Ascending aorta (tissue), 2 donors: ENCODE measurements around the gene GRIP1. TPM values are rescaled to one million over a fixed set of nuclear protein-coding genes. Genes with fewer than 3 reads are reported as not detected.

Source experiments
- DNase-seq, 2 donors: peaks; one replicate each; pipeline ENCODE4 v3.0.0-alpha.2; 2019; ENCODE audit warnings: low spot score in 2 of 2
- H3K27ac ChIP-seq, 2 donors: fragments of 200-600 bp; sonication (generic); one replicate each; pipeline ENCODE4 v1.5.1; 2016 to 2017; ENCODE audit warnings: mild to moderate bottlenecking in 1 of 2
- H3K27me3 ChIP-seq: fragments of 200-600 bp; sonication (generic); one replicate; pipeline ENCODE4 v1.5.1; 2017
- H3K36me3 ChIP-seq, 2 donors: fragments of 200-600 bp; sonication (generic); one replicate each; pipeline ENCODE4 v1.5.1; 2016
- H3K4me1 ChIP-seq, 2 donors: fragments of 200-600 bp; sonication (generic); one replicate each; pipeline ENCODE4 v1.5.1; 2016 to 2017; ENCODE audit warnings: mild to moderate bottlenecking in 1 of 2
- H3K4me3 ChIP-seq, 2 donors: fragments of 200-600 bp; sonication (generic); one replicate each; pipeline ENCODE4 v1.5.1; 2016 to 2017; ENCODE audit warnings: mild to moderate bottlenecking in 1 of 2
- H3K9me3 ChIP-seq, 2 donors: fragments of 200-600 bp; sonication (generic); one replicate each; pipeline ENCODE4 v1.5.1; 2016
- CTCF ChIP-seq, 3 experiments: fragments of 200-600 bp in 2 of 3; fragments of 450-650 bp in 1 of 3; sonication (generic) in 2 of 3; IDR thresholded peaks; one replicate each; pipeline ENCODE4 v1.5.1; 2016 to 2019; ENCODE audit warnings: antibody characterized with exemption in 3 of 3, mild to moderate bottlenecking in 1 of 3, moderate library complexity in 1 of 3
- intact Hi-C: fragments of 100-400 bp; cut with DNase I; formaldehyde crosslinking; loops from one replicate; pipeline ENCODE4 v1.15.1; 2023
- total RNA-seq: library from RNA; depleted of rRNA; stranded (reverse); fragments of >200 nt; gene quantifications from one replicate; pipeline ENCODE4 v1.1.0, GENCODE V29; 2016

GRIP1 gene
- total RNA-seq, 1 donor from 2014 or later, result not detected

GRCh38 chr12:66459944-66460482 is 218.9 kb downstream of the GRIP1 start:
- Histone ChIP-seq H3K27ac (no peak overlapping the region), H3K9me3 (no peaks in the 10 kb centered on the region), H3K36me3 (no peaks in the 10 kb centered on the region), H3K4me3 (no peak overlapping the region), H3K27me3 (no peaks in the 10 kb centered on the region), H3K4me1 (no peaks in the 10 kb centered on the region)
- TF ChIP-seq CTCF (IDR thresholded peaks at IDR 0.05), result no peak
- intact Hi-C loops, result no loop called here
- DNase-seq, result no peak

- no peak for TF ChIP-seq CTCF (IDR thresholded peaks at IDR 0.05)
- no peak overlapping the region for H3K27ac ChIP-seq
- no peak overlapping the region for H3K4me3 ChIP-seq
- H3K36me3 ChIP-seq, result no peaks in the 10 kb centered on the region
- no peaks in the 10 kb centered on the region for H3K9me3 ChIP-seq
- intact Hi-C loops, result no loop called here
- no peaks in the 10 kb centered on the region for H3K27me3 ChIP-seq
- DNase-seq, result no peak
- no peaks in the 10 kb centered on the region for H3K4me1 ChIP-seq
These were observed 222.3 kb downstream of the GRIP1 start for GRCh38 chr12:66456612-66457011.

GRCh38 chr12:66453844-66454243 is 225.0 kb downstream of the GRIP1 start:
- no peaks in the 10 kb centered on the region for H3K36me3 ChIP-seq
- no peak for DNase-seq
- intact Hi-C loops, result no loop called here
- H3K27me3 ChIP-seq, result no peaks in the 10 kb centered on the region
- no peak overlapping the region for H3K4me3 ChIP-seq
- no peaks in the 10 kb centered on the region for H3K4me1 ChIP-seq
- TF ChIP-seq CTCF (IDR thresholded peaks at IDR 0.05), result no peak
- no peaks in the 10 kb centered on the region for H3K9me3 ChIP-seq
- no peak overlapping the region for H3K27ac ChIP-seq

- intact Hi-C loops, result no loop called here
- no peak for TF ChIP-seq CTCF (IDR thresholded peaks at IDR 0.05)
- Histone ChIP-seq H3K4me1 (no peaks in the 10 kb centered on the region), H3K27ac (no peak overlapping the region), H3K4me3 (no peak overlapping the region), H3K36me3 (no peaks in the 10 kb centered on the region), H3K27me3 (no peaks in the 10 kb centered on the region), H3K9me3 (no peaks in the 10 kb centered on the region)
- DNase-seq, result no peak
These were observed 225.8 kb downstream of the GRIP1 start for GRCh38 chr12:66453120-66453519.

GRCh38 chr12:66449531-66449930 is 229.3 kb downstream of the GRIP1 start:
- no peak for TF ChIP-seq CTCF (IDR thresholded peaks at IDR 0.05)
- intact Hi-C loops, result no loop called here
- DNase-seq, result no peak
- Histone ChIP-seq H3K9me3 (no peaks in the 10 kb centered on the region), H3K4me1 (no peaks in the 10 kb centered on the region), H3K27ac (no peak overlapping the region), H3K27me3 (no peaks in the 10 kb centered on the region), H3K4me3 (no peak overlapping the region), H3K36me3 (no peaks in the 10 kb centered on the region)

- no peak for DNase-seq
- no peak for TF ChIP-seq CTCF (IDR thresholded peaks at IDR 0.05)
- no peaks in the 10 kb centered on the region for H3K9me3 ChIP-seq
- H3K27me3 ChIP-seq, result no peaks in the 10 kb centered on the region
- intact Hi-C loops, result no loop called here
- H3K4me3 ChIP-seq, result no peak overlapping the region
- H3K27ac ChIP-seq, result no peak overlapping the region
- H3K4me1 ChIP-seq, result no peaks in the 10 kb centered on the region
- no peaks in the 10 kb centered on the region for H3K36me3 ChIP-seq
These were observed 231.2 kb downstream of the GRIP1 start for GRCh38 chr12:66447643-66448042.
